Trophoblast cell (in vitro differentiated cells and primary cell): Measurements from ENCODE around the gene HECW1.

Source experiments
- DNase-seq, 2 donors: peaks; one replicate each; pipeline ENCODE4 v3.0.0-alpha.2; 2016
- H2AFZ ChIP-seq: 2 replicates; pipeline ENCODE4 v1.6.1; 2013; ENCODE audit warnings: low read length, moderate library complexity, mild to moderate bottlenecking; ENCODE audit not compliant: insufficient read depth, poor library complexity
- H2AK5ac ChIP-seq: 2 replicates; pipeline ENCODE4 v1.6.1; 2013; ENCODE audit warnings: mild to moderate bottlenecking, low read length
- H2BK120ac ChIP-seq: 2 replicates; pipeline ENCODE4 v1.6.1; 2013; ENCODE audit warnings: low read length, mild to moderate bottlenecking, moderate library complexity; ENCODE audit not compliant: insufficient read depth, poor library complexity
- H2BK12ac ChIP-seq: 2 replicates; pipeline ENCODE4 v1.6.1; 2013; ENCODE audit warnings: mild to moderate bottlenecking, low read length, moderate library complexity
- H2BK5ac ChIP-seq: 2 replicates; pipeline ENCODE4 v1.6.1; 2013; ENCODE audit warnings: low read length, low read depth, moderate library complexity, mild to moderate bottlenecking; ENCODE audit not compliant: poor library complexity
- H3K14ac ChIP-seq: 2 replicates; pipeline ENCODE4 v1.6.1; 2013; ENCODE audit warnings: mild to moderate bottlenecking, low read length
- H3K18ac ChIP-seq: 2 replicates; pipeline ENCODE4 v1.6.1; 2013; ENCODE audit warnings: mild to moderate bottlenecking, low read length
- H3K23ac ChIP-seq: 2 replicates; pipeline ENCODE4 v1.6.1; 2013; ENCODE audit warnings: low read length
- H3K27ac ChIP-seq: 2 replicates; pipeline ENCODE4 v1.5.1; 2013; ENCODE audit warnings: low read depth, mild to moderate bottlenecking, inconsistent platforms, low read length, moderate library complexity
- H3K27me3 ChIP-seq: 2 replicates; pipeline ENCODE4 v1.6.1; 2013; ENCODE audit warnings: inconsistent platforms, mild to moderate bottlenecking, low read length, moderate library complexity; ENCODE audit not compliant: insufficient read depth
- H3K36me3 ChIP-seq, 2 experiments: 1 replicate in 1 of 2; 2 replicates in 1 of 2; pipeline ENCODE4 v1.6.1; 2013; ENCODE audit warnings: low read length in 2 of 2, mild to moderate bottlenecking in 2 of 2, moderate library complexity in 1 of 2; ENCODE audit not compliant: insufficient read depth in 2 of 2, control insufficient read depth in 1 of 2
- H3K4ac ChIP-seq: 2 replicates; pipeline ENCODE4 v1.6.1; 2013; ENCODE audit warnings: low read depth, mild to moderate bottlenecking, low read length, moderate library complexity
- H3K4me1 ChIP-seq, 2 experiments: 1 replicate in 1 of 2; 2 replicates in 1 of 2; pipeline ENCODE4 v1.6.1; 2013; ENCODE audit warnings: low read length in 2 of 2, mild to moderate bottlenecking in 2 of 2, moderate library complexity in 1 of 2; ENCODE audit not compliant: insufficient read depth in 2 of 2, control insufficient read depth in 1 of 2
- H3K4me2 ChIP-seq: 2 replicates; pipeline ENCODE4 v1.6.1; 2013; ENCODE audit warnings: inconsistent platforms, mild to moderate bottlenecking, low read length, moderate library complexity
- H3K4me3 ChIP-seq: 2 replicates; pipeline ENCODE4 v1.5.1; 2013; ENCODE audit warnings: mild to moderate bottlenecking, low read depth, low read length, inconsistent platforms
- H3K79me1 ChIP-seq: one replicate; pipeline ENCODE4 v1.6.1; 2013; ENCODE audit warnings: low read length
- H3K79me2 ChIP-seq: 2 replicates; pipeline ENCODE4 v1.6.1; 2013; ENCODE audit warnings: low read length, mild to moderate bottlenecking; ENCODE audit not compliant: control insufficient read depth, insufficient read depth, poor library complexity
- H3K9ac ChIP-seq: 2 replicates; pipeline ENCODE4 v1.6.1; 2013; ENCODE audit warnings: mild to moderate bottlenecking, low read length
- H3K9me3 ChIP-seq: 2 replicates; pipeline ENCODE4 v1.6.1; 2013; ENCODE audit warnings: low read depth, mild to moderate bottlenecking, control low read depth, inconsistent platforms, low read length; ENCODE audit not compliant: insufficient read depth
- H4K12ac ChIP-seq: 2 replicates; pipeline ENCODE4 v1.6.1; 2013; ENCODE audit warnings: low read depth, mild to moderate bottlenecking, low read length, moderate library complexity
- H4K8ac ChIP-seq: 2 replicates; pipeline ENCODE4 v1.6.1; 2013; ENCODE audit warnings: low read depth, mild to moderate bottlenecking, low read length, moderate library complexity
- H4K91ac ChIP-seq: one replicate; pipeline ENCODE4 v1.6.1; 2013; ENCODE audit warnings: low read depth, mild to moderate bottlenecking, low read length, moderate library complexity
- WGBS: extraction: QIAGEN DNeasy Blood & Tissue Kit; methylation state at CpG from one replicate; pipeline ENCODE4 v1.1.7; 2013; ENCODE audit warnings: missing lambda C conversion rate; ENCODE audit not compliant: insufficient read length, insufficient coverage; ENCODE audit errors: extremely low coverage; 5-methylcytosine and 5-hydroxymethylcytosine counted together

Gene HECW1

DNA sequence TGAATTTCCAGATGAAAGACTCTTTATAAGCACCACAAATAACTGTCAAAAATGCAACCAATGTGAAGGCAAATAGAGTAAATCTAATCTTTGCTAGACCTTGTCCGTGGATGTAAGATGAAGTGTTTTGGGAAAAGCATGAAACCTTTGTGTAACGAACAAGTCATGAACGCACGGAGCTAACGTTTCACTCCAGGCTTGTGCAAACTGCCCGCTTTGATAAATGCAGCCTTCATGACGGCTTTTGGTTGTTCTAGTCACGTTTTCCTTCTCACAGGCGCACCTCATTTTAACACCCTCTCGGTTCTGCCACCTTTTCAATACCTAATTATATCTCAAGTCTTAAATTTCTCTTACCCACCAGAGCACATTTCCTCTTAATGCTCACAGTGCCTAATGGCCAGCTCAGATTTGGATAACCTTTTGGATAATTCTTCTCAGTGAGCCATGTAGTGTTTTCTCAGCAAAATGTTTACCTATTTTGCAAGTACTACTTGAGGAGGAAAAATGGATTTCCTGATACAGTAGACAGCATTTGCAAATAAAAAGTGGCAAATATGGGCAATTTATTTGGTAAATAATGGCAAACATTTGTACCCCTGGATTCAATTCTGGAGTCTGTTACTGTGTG lies 63.2 kb downstream of the HECW1 start:
- no CpG with 5 or more reads among the region's 10 CpGs for WGBS
- Histone ChIP-seq H2BK120ac (no peak overlapping the region), H4K8ac (no peak overlapping the region), H3K18ac (no peak overlapping the region), H3K79me1 (no peaks in the 10 kb centered on the region), H2BK5ac (no peak overlapping the region), H3K4ac (no peak overlapping the region), H3K9ac (no peak overlapping the region), H3K4me3 (no peak overlapping the region), H2BK12ac (no peak overlapping the region), H3K79me2 (no peaks in the 10 kb centered on the region), H3K4me1 (no peaks in the 10 kb centered on the region), H3K27ac (no peak overlapping the region), H4K91ac (no peak overlapping the region), H3K4me2 (no peak overlapping the region), H3K14ac (no peak overlapping the region), H3K23ac (no peak overlapping the region), H4K12ac (no peak overlapping the region), H3K27me3 (no peaks in the 10 kb centered on the region), H2AFZ (no peak overlapping the region), H3K36me3 (no peaks in the 10 kb centered on the region), H2AK5ac (no peak overlapping the region), H3K9me3 (no peaks in the 10 kb centered on the region)
- DNase-seq: no peak

DNA sequence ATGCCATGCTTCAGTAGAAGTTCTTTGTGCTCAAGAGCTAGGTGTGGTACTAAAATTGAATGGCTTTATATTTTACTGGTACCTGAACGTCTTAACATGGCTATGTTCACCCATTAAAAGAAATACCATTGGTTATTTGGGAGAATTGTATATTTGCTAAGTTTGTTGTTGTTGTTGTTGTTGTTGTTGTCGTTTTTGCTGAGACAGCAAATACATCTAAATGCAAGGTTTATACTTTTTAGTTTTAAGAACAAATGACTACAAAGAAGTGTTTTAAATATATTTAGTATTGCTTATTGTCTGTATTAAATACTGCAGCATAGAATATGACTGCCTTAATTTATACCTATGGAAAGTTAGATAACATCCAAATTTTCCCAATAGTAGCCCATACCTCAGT lies 66.9 kb downstream of the HECW1 start:
- no peaks in the 10 kb centered on the region for H3K4me1 ChIP-seq
- no peak for DNase-seq
- no peaks in the 10 kb centered on the region for H3K9me3 ChIP-seq
- H3K4me3 ChIP-seq: no peak overlapping the region
- no peak overlapping the region for H2BK120ac ChIP-seq
- no peak overlapping the region for H3K14ac ChIP-seq
- H2AFZ ChIP-seq: no peak overlapping the region
- no peak overlapping the region for H2BK5ac ChIP-seq
- no peak overlapping the region for H2BK12ac ChIP-seq
- H3K9ac ChIP-seq: no peak overlapping the region
- WGBS: no CpG with 5 or more reads among the region's 2 CpGs
- H3K27ac ChIP-seq: no peak overlapping the region
- H3K79me2 ChIP-seq: no peaks in the 10 kb centered on the region
- no peaks in the 10 kb centered on the region for H3K27me3 ChIP-seq
- H4K91ac ChIP-seq: no peak overlapping the region
- H3K4me2 ChIP-seq: no peak overlapping the region
- H4K12ac ChIP-seq: no peak overlapping the region
- H4K8ac ChIP-seq: no peak overlapping the region
- no peaks in the 10 kb centered on the region for H3K79me1 ChIP-seq
- no peak overlapping the region for H3K4ac ChIP-seq
- no peak overlapping the region for H3K23ac ChIP-seq
- no peaks in the 10 kb centered on the region for H3K36me3 ChIP-seq
- no peak overlapping the region for H3K18ac ChIP-seq
- no peak overlapping the region for H2AK5ac ChIP-seq

DNA sequence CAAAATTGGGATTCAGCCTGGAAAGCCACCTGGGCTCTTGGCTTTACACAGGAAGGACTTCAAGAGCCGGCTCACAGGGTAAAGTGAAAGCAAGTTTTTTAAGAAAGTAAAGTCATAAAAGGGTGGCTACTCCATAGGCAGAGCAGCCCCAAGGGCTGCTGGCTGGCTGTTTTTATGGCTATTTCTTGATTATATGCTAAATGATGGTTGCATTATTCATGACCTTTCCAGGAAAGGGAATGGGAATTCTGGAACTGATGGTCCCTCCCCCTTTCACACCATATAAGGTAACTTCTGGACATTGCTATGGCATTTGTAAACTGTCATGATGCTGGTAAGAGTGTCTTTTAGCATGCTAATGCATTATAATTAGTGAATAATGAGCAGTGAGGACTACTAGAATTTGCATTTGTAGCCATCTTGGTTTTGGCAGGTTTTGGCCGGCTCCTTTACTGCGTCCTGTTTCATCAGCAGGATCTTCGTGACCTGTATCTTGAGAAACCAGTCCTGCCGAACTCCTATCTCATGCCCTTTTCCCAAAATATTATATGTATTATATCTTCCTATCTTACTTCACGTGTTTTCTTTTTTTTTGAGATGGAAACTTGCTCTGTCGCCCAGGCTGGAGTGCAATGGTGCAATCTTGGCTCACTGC lies 80.5 kb downstream of the HECW1 start:
- Histone ChIP-seq H3K79me2 (no peaks in the 10 kb centered on the region), H3K4me1 (peaks cover 3 to 6% of the 10 kb centered on the region in 2 experiments), H3K4me2 (no peak overlapping the region), H2AK5ac (no peak overlapping the region), H3K27me3 (no peaks in the 10 kb centered on the region), H4K12ac (no peak overlapping the region), H3K18ac (no peak overlapping the region), H2BK120ac (no peak overlapping the region), H3K4me3 (no peak overlapping the region), H3K79me1 (no peaks in the 10 kb centered on the region), H3K4ac (no peak overlapping the region), H2AFZ (no peak overlapping the region), H4K91ac (no peak overlapping the region), H4K8ac (no peak overlapping the region), H2BK5ac (no peak overlapping the region), H3K9ac (no peak overlapping the region), H3K9me3 (peaks cover 2% of the 10 kb centered on the region), H3K36me3 (no peaks in the 10 kb centered on the region), H3K27ac (no peak overlapping the region), H2BK12ac (no peak overlapping the region), H3K14ac (no peak overlapping the region), H3K23ac (no peak overlapping the region)
- peak in 1 of 2 donors; percentile 51 for DNase-seq
- no CpG with 5 or more reads among the region's 7 CpGs for WGBS

- no peak overlapping the region for H3K18ac ChIP-seq
- no peak overlapping the region for H4K8ac ChIP-seq
Measured at GRCh38 chr7:43193893-43194292, 81.4 kb downstream of the HECW1 start.

More at GRCh38 chr7:43193893-43194292, 81.4 kb downstream of the HECW1 start:
- Histone ChIP-seq H2BK5ac (no peak overlapping the region), H3K79me1 (no peaks in the 10 kb centered on the region), H3K27ac (no peak overlapping the region), H2BK120ac (no peak overlapping the region), H4K12ac (no peak overlapping the region), H4K91ac (no peak overlapping the region), H2BK12ac (no peak overlapping the region), H3K4me2 (peak overlapping the region; percentile 3), H3K23ac (no peak overlapping the region), H3K4me3 (no peak overlapping the region), H2AK5ac (no peak overlapping the region), H2AFZ (no peak overlapping the region), H3K4me1 (peaks cover 3 to 6% of the 10 kb centered on the region in 2 experiments), H3K4ac (no peak overlapping the region), H3K14ac (no peak overlapping the region), H3K9ac (no peak overlapping the region), H3K27me3 (no peaks in the 10 kb centered on the region), H3K9me3 (peaks cover 4% of the 10 kb centered on the region), H3K79me2 (no peaks in the 10 kb centered on the region), H3K36me3 (no peaks in the 10 kb centered on the region)
- WGBS: no CpG with 5 or more reads among the region's 2 CpGs
- DNase-seq: peak; percentile 46 to 66
